ENCODE results near the gene MACROD2.

GRCh38 chr20:15594158-15594695 lies 1598.9 kb downstream of the MACROD2 start:
- TF ChIP-seq CTCF (conservative IDR thresholded peaks at IDR 0.05 in 1 of 2, IDR thresholded peaks at IDR 0.05 in 1 of 2; ENCODE audit: extremely low read depth in 1 of 2, insufficient read depth in 1 of 2, low read depth in 1 of 2, low read length in 2 of 2), result no peak
- TF ChIP-seq EZH2 (IDR thresholded peaks at IDR 0.05; ENCODE audit: borderline replicate concordance, low read length), result no peak

Data from mammary epithelial cell (primary cell).